B cell (primary cell): ENCODE results near the gene PGF. TPM values are rescaled to one million over a fixed set of nuclear protein-coding genes. Genes with fewer than 3 reads are reported as not detected.

Source experiments
- ATAC-seq: fragments of 200-7000 bp; cut with Tn5 transposase; one replicate; pipeline ENCODE4 v1.10.0; 2021; ENCODE audit warnings: low read depth, mild to moderate bottlenecking, moderate number of reproducible peaks, moderate library complexity
- CTCF ChIA-PET: fragments of 350-600 bp; sonication (Branson Sonifier 250); formaldehyde crosslinking; loops from one replicate; lab custom pipeline; 2021; ENCODE audit warnings: antibody characterized with exemption, inconsistent platforms; lab: Charles Lee
- POLR2A ChIA-PET: fragments of 350-600 bp; sonication (Branson Sonifier 250); formaldehyde crosslinking; loops from one replicate; lab custom pipeline; 2021; ENCODE audit warnings: antibody characterized with exemption; lab: Charles Lee
- DNase-seq: peaks from one replicate; pipeline ENCODE4 v3.0.0; 2013
- H2AFZ ChIP-seq: 2 replicates; pipeline ENCODE4 v1.6.1; 2012; ENCODE audit warnings: mild to moderate bottlenecking, low read depth, low read length; ENCODE audit not compliant: insufficient read depth, poor library complexity, severe bottlenecking
- H3K27ac ChIP-seq, 2 donors: 1 replicate in 1 of 2; 2 replicates in 1 of 2; pipeline ENCODE4 v1.5.1; 2012 to 2013; ENCODE audit warnings: low read length in 2 of 2, mild to moderate bottlenecking in 2 of 2, moderate library complexity in 1 of 2
- H3K27me3 ChIP-seq, 4 experiments: fragments of 200-600 bp in 1 of 4; sonication (generic) in 1 of 4; replicated peaks in 1 of 4; 1 replicate in 2 of 4; 2 replicates in 2 of 4; pipeline versions ENCODE4 v1.6.1 to v1.7.0; 2013 to 2016; ENCODE audit warnings: low read length in 3 of 4, mild to moderate bottlenecking in 2 of 4, mixed read lengths in 1 of 4, moderate library complexity in 1 of 4; ENCODE audit not compliant: insufficient read depth in 4 of 4, control insufficient read depth in 3 of 4; ENCODE audit errors: control extremely low read depth in 1 of 4
- H3K36me3 ChIP-seq, 2 experiments: replicated peaks in 1 of 2; 1 replicate in 1 of 2; 2 replicates in 1 of 2; pipeline versions ENCODE4 v1.6.1 to v1.7.1; 2013; ENCODE audit warnings: low read length in 1 of 2; ENCODE audit not compliant: insufficient read depth in 2 of 2, control insufficient read depth in 1 of 2; ENCODE audit errors: control extremely low read depth in 1 of 2, extremely low read depth in 1 of 2
- H3K4me1 ChIP-seq, 2 donors: fragments of 200-600 bp in 1 of 2; sonication (generic) in 1 of 2; 1 replicate in 1 of 2; 2 replicates in 1 of 2; pipeline versions ENCODE4 v1.5.1 to v1.6.1; 2013 to 2017; ENCODE audit warnings: low read length in 2 of 2; ENCODE audit not compliant: control insufficient read depth in 2 of 2, insufficient read depth in 2 of 2
- H3K4me2 ChIP-seq: replicated peaks from 2 replicates; pipeline ENCODE3; 2012; ENCODE audit warnings: mild to moderate bottlenecking, low read depth, low read length; ENCODE audit not compliant: poor library complexity, severe bottlenecking
- H3K4me3 ChIP-seq, 5 experiments: fragments of 200-600 bp in 1 of 5; sonication (generic) in 1 of 5; 1 replicate in 3 of 5; 2 replicates in 2 of 5; pipeline versions ENCODE4 v1.5.1 to v1.7.0; 2011 to 2016; ENCODE audit warnings: low read length in 4 of 5, mild to moderate bottlenecking in 4 of 5, low read depth in 2 of 5, control low read depth in 1 of 5, moderate library complexity in 1 of 5; ENCODE audit not compliant: insufficient read depth in 1 of 5; ENCODE audit errors: control extremely low read depth in 1 of 5, extremely low read depth in 1 of 5
- H3K79me2 ChIP-seq: fragments of 200-600 bp; sonication (generic); one replicate; pipeline ENCODE4 v1.6.0; 2016; ENCODE audit warnings: low read length; ENCODE audit not compliant: control insufficient read depth, insufficient read depth
- H3K9ac ChIP-seq: fragments of 200-600 bp; sonication (generic); 2 replicates; pipeline ENCODE4 v1.6.1; 2017; ENCODE audit warnings: mild to moderate bottlenecking, low read length, moderate library complexity
- H3K9me3 ChIP-seq, 3 donors: one replicate each; pipeline versions ENCODE4 v1.6.1 to v1.7.1; 2013; ENCODE audit warnings: low read length in 2 of 3; ENCODE audit not compliant: control insufficient read depth in 2 of 3, insufficient read depth in 1 of 3; ENCODE audit errors: control extremely low read depth in 1 of 3
- H4K20me1 ChIP-seq: 2 replicates; pipeline ENCODE4 v1.6.0; 2012; ENCODE audit warnings: mild to moderate bottlenecking, low read length; ENCODE audit not compliant: insufficient read depth, control insufficient read depth, poor library complexity, severe bottlenecking
- H3K27ac Mint-ChIP-seq: one replicate; pipeline ENCODE4 v1.8.0; 2021; ENCODE audit warnings: mixed read lengths
- H3K27me3 Mint-ChIP-seq: one replicate; pipeline ENCODE4 v1.8.0; 2021; ENCODE audit warnings: mixed read lengths
- H3K4me1 Mint-ChIP-seq: one replicate; pipeline ENCODE4 v1.8.0; 2021; ENCODE audit warnings: mixed read lengths
- H3K4me3 Mint-ChIP-seq: one replicate; pipeline ENCODE4 v1.8.0; 2021; ENCODE audit warnings: mixed read lengths
- H3K9me3 Mint-ChIP-seq: one replicate; pipeline ENCODE4 v1.8.0; 2022; ENCODE audit warnings: mixed read lengths; ENCODE audit not compliant: insufficient read depth
- EZH2 ChIP-seq: IDR thresholded peaks from 2 replicates; pipeline ENCODE4 v1.6.1; 2012; ENCODE audit warnings: borderline replicate concordance, low read depth, mild to moderate bottlenecking, moderate library complexity, low read length; ENCODE audit not compliant: insufficient read depth, poor library complexity, severe bottlenecking
- WGBS: methylation state at CpG from one replicate; pipeline ENCODE4 v1.1.5; 2013; ENCODE audit warnings: missing lambda C conversion rate; ENCODE audit not compliant: insufficient coverage; 5-methylcytosine and 5-hydroxymethylcytosine counted together
- intact Hi-C: fragments of 100-400 bp; cut with micrococcal nuclease; formaldehyde crosslinking; loops from one replicate; pipeline ENCODE4 v1.10.0; 2022
- polyA plus RNA-seq: library from polyadenylated mRNA; depleted of rRNA; stranded (reverse); fragments of >200 nt; gene quantifications from 2 replicates; pipeline ENCODE4 v1.2.3, GENCODE V29; 2012
- total RNA-seq, 2 donors: library from RNA; stranded (reverse); fragments of 120-200 nt in 1 of 2; gene quantifications; 1 replicate in 1 of 2; 2 replicates in 1 of 2; pipeline versions ENCODE4 v1.2.3 to v1.2.4, GENCODE V29; 2013 to 2022
- TF ChIP-seq, protein P1 (sequence below): fragments of 200-600 bp; IDR thresholded peaks from one replicate; pipeline ENCODE4 v1.8.0; 2022; ENCODE audit warnings: antibody characterized with exemption, mild to moderate bottlenecking

Gene PGF
- total and polyA plus RNA-seq, 2 donors (not counting 1 experiment from before 2014, with no cell fraction given) = 0.07 to 0.47 TPM

DNA sequence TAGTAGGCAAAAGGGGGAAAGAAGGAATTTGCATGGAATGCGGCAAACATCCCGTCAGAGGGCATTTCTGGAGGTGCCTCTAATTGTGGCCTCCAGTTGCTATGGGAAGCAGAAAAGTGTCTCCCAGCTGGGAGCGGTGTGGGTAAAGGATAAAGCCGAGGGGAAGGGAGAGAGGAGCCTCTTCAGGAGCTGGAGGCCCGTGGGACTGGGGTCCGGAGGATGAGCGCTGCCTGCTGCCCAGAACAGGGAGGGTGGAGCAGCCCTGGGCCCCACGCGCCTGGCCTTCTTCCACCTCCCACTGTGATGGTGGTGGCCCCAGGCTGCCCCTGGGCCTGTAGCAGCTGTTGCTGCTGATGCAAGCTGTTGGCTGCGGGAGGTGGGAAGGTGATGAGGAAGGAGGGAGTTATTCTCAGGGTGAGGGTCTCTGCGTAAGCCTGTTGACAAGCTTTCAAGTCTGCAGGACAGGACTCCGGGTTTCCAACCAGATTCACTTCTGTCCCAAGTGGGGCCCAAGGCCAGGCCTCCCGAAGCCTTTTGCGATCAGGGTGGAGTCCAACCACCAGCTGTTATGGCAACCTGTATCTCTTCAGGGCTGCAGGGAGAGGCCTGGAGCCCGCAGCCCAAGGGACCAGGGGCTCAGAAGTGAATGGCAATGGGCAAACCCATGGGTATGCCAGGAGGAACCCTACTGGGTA lies 19.1 kb upstream of the PGF start:
- H3K4me1 Mint-ChIP-seq = no peaks in the 10 kb centered on the region

DNA sequence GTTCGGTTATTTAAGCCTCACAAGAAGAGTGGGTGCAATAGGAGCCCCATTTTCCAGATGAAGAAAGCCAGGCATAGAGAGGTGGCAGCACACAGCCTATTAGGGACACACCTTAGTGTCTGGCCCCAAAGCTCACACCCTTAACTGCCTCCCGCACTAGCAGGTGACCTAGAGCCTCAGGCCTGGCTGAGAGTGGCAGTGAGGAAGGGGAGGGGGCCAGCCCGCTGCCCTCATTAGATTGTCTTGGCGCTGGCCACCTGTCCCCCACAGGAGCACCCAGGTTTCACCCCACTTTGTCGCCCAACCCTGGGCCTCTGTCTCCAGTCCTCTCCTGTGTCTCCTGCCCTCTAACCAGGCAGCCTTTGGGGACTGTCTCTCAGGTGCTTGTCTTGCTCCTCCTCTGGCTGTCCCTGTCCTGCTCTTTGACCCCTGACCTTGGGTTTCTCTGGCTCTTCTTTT lies 18.5 kb upstream of the PGF start:
- Histone ChIP-seq H3K9me3 (no peaks in the 10 kb centered on the region), H3K4me2 (no peak overlapping the region), H3K4me1 (peaks cover 0 to 5% of the 10 kb centered on the region in 2 donors), H3K36me3 (no peaks in the 10 kb centered on the region), H3K79me2 (no peaks in the 10 kb centered on the region), H3K9ac (no peak overlapping the region), H3K4me3 (no peak overlapping the region), H4K20me1 (no peaks in the 10 kb centered on the region), H3K27ac (no peak overlapping the region), H3K27me3 (no peaks in the 10 kb centered on the region), H2AFZ (no peak overlapping the region)
- POLR2A ChIA-PET = no interaction called here
- ATAC-seq (no peak), DNase-seq (no peak)
- H3K27me3 Mint-ChIP-seq = no peaks in the 10 kb centered on the region
- TF ChIP-seq, protein P1, sequence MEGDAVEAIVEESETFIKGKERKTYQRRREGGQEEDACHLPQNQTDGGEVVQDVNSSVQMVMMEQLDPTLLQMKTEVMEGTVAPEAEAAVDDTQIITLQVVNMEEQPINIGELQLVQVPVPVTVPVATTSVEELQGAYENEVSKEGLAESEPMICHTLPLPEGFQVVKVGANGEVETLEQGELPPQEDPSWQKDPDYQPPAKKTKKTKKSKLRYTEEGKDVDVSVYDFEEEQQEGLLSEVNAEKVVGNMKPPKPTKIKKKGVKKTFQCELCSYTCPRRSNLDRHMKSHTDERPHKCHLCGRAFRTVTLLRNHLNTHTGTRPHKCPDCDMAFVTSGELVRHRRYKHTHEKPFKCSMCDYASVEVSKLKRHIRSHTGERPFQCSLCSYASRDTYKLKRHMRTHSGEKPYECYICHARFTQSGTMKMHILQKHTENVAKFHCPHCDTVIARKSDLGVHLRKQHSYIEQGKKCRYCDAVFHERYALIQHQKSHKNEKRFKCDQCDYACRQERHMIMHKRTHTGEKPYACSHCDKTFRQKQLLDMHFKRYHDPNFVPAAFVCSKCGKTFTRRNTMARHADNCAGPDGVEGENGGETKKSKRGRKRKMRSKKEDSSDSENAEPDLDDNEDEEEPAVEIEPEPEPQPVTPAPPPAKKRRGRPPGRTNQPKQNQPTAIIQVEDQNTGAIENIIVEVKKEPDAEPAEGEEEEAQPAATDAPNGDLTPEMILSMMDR = no peak
- TF ChIP-seq EZH2 = no peak
- intact Hi-C loops = loop anchor here (2.0 kb wide), 1 partner anchor 29 kb away; the partner anchor contains the start of gene EIF2B2
- no peaks in the 10 kb centered on the region for H3K4me1 Mint-ChIP-seq
- no peak overlapping the region for H3K4me3 Mint-ChIP-seq
- WGBS = 84% methylated on average over 4 of the region's 5 CpGs
- CTCF ChIA-PET = no interaction called here
- no peak overlapping the region for H3K27ac Mint-ChIP-seq
- H3K9me3 Mint-ChIP-seq = no peaks in the 10 kb centered on the region

More for the DNA sequence above, 19.1 kb upstream of the PGF start:
- ChIA-PET CTCF (no interaction called here), POLR2A (no interaction called here)
- H3K4me3 Mint-ChIP-seq = no peak overlapping the region
- H3K9me3 Mint-ChIP-seq = no peaks in the 10 kb centered on the region
- TF ChIP-seq, protein P1 = no peak
- no peak for TF ChIP-seq EZH2
- Histone ChIP-seq H2AFZ (no peak overlapping the region), H3K4me2 (no peak overlapping the region), H3K79me2 (no peaks in the 10 kb centered on the region), H3K9me3 (no peaks in the 10 kb centered on the region), H3K4me3 (no peak overlapping the region), H3K9ac (no peak overlapping the region), H4K20me1 (no peaks in the 10 kb centered on the region), H3K36me3 (no peaks in the 10 kb centered on the region), H3K27ac (no peak overlapping the region), H3K4me1 (peaks cover 0 to 5% of the 10 kb centered on the region in 2 donors), H3K27me3 (no peaks in the 10 kb centered on the region)
- no peak for DNase-seq
- intact Hi-C loops = no loop called here
- ATAC-seq = no peak
- H3K27me3 Mint-ChIP-seq = no peaks in the 10 kb centered on the region
- WGBS = 98% methylated on average over 10 of the region's 15 CpGs
- no peak overlapping the region for H3K27ac Mint-ChIP-seq
